Right lobe of liver (tissue), 4 donors: ENCODE results near the gene UBE2N.

Experiments
- POLR2A ChIP-seq: fragments of 450-650 bp; IDR thresholded peaks from one replicate; pipeline ENCODE4 v1.6.1; 2017; ENCODE audit warnings: antibody characterized with exemption, mild to moderate bottlenecking
- TF ChIP-seq, protein P1 (sequence below), 4 donors: fragments of 200-600 bp in 3 of 4; fragments of 450-650 bp in 1 of 4; IDR thresholded peaks; one replicate each; pipeline versions ENCODE4 v1.5.1 to v1.8.0; 2016 to 2022; ENCODE audit warnings: antibody characterized with exemption in 4 of 4, mild to moderate bottlenecking in 2 of 4
- donor health status: DM: no; HTN: no; CAD: no.
- donor health status: DM: no; HTN: no; CAD: no.
- donor health status: DM: no; HTN: yes; CAD: no.

GRCh38 chr12:93422050-93422449 is 19.7 kb downstream of the UBE2N start:
- TF ChIP-seq, protein P1, sequence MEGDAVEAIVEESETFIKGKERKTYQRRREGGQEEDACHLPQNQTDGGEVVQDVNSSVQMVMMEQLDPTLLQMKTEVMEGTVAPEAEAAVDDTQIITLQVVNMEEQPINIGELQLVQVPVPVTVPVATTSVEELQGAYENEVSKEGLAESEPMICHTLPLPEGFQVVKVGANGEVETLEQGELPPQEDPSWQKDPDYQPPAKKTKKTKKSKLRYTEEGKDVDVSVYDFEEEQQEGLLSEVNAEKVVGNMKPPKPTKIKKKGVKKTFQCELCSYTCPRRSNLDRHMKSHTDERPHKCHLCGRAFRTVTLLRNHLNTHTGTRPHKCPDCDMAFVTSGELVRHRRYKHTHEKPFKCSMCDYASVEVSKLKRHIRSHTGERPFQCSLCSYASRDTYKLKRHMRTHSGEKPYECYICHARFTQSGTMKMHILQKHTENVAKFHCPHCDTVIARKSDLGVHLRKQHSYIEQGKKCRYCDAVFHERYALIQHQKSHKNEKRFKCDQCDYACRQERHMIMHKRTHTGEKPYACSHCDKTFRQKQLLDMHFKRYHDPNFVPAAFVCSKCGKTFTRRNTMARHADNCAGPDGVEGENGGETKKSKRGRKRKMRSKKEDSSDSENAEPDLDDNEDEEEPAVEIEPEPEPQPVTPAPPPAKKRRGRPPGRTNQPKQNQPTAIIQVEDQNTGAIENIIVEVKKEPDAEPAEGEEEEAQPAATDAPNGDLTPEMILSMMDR (IDR thresholded peaks at IDR 0.05): no peak
- no peak for TF ChIP-seq POLR2A
